Activated effector memory CD4-positive, alpha-beta T cell treated with Interleukin-2 at 50 U/mL for 16 hours (primary cell): ENCODE data around the gene ZFAND3.

ENCODE experiments used
- DNase-seq: peaks from one replicate; pipeline ENCODE4 v3.0.0-alpha.2; 2020

Gene ZFAND3

GRCh38 chr6:38193481-38194281 is 374.2 kb downstream of the ZFAND3 start:
- DNase-seq: no peak

- DNase-seq: no peak
Measured at GRCh38 chr6:38194282-38194572, 374.7 kb downstream of the ZFAND3 start.

GRCh38 chr6:38194589-38194988 is 375.1 kb downstream of the ZFAND3 start:
- DNase-seq: no peak

GRCh38 chr6:38195113-38195635 is 375.6 kb downstream of the ZFAND3 start:
- no peak for DNase-seq

GRCh38 chr6:38198219-38198618 is 378.7 kb downstream of the ZFAND3 start:
- no peak for DNase-seq
